Activated effector memory CD4-positive, alpha-beta T cell treated with anti-CD3 and anti-CD28 coated beads, Interleukin-2, amount 50 U/mL, for 16 hours (primary cell): ENCODE measurements around the gene WDFY4.

ENCODE experiments used
- DNase-seq: peaks from one replicate; pipeline ENCODE4 v3.0.0-alpha.2; 2020

WDFY4 gene

GRCh38 chr10:48948470-48949037 lies 263.9 kb downstream of the WDFY4 start:
- DNase-seq, result no peak

DNA sequence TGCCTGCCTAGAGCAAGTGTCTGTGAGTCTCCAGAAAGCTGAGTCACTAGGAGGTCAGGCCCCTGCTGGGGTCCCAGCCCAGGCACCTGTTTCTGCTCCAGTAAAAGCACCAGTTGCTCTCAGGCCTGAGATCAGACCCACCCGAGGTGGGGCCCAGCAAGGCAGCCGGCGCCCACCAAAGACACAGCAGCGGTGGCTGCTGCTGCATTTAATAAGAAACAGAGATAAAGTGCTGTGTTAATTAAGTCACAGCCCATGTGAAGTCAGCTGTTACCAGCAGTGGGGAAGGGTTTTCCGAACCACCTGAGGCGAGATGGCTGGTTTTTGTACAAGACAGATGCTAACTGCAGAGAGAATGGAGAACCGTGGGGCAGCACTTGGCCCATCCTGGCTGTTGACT lies 267.0 kb downstream of the WDFY4 start:
- no peak for DNase-seq

DNA sequence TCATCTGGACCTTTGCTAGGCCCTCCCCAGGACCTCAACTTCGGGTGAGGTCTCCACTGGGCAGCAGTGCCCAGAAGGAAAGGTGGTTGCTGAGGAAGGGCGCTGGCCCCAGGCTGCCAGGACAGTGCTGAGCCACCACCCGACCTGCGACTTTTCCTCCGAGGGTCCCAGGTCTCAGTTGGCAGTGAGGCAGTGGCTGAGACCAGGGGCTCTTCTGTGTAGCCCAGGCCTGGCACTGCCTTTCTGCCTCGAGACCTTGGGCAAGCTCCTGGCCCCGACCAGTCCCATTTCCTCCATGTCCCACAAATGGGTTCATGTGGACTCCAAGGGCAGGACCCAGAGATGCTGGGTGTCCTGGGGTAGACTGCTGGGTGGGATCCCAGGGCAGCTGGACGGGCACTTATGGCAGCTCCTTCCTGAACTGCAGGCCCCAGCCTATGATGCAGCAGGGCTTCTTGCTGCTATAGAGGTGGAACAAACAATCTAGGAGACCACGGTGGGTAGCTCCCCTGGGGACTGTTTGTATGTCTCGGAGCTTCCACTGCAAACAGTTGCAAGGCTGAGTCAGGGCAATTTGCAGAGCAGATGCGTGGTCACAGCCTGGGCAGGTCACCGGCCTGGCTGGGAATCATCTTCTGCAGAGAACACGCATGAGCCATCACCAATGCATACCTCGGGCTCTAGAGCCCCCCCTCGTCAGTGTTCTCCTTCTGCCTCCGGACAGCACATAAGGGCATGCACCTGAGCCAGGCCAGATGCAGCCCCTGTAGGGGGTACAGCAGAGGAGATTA lies 272.9 kb downstream of the WDFY4 start:
- no peak for DNase-seq

DNA sequence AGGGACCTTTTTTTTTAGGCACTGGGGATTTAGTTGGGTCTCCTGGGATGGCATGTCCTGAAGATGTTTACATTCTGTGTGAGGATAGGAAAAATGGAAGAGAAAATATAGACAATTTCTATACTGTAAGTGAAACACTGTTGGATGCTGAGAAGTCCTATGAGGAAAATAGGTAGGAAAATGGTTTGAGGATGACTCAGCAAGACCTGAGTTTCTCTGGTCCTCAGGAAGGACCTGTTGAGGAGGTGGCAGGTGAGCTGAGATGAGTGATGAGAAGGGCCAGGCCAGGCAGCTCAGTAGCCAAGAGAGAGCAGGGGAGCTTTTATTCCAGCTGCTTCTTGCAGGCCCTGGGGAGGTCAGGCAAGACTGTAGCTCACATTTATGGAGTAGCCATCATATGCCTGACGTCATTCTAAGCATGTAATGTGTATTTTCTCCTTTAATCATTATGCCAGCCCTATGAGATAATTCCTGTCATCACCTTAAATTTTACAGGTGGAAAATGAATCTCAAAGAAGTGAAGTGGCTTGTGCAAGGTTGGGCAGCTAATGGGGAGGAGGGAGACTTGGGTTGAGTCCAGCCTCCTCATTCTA lies 274.0 kb downstream of the WDFY4 start:
- no peak for DNase-seq

DNA sequence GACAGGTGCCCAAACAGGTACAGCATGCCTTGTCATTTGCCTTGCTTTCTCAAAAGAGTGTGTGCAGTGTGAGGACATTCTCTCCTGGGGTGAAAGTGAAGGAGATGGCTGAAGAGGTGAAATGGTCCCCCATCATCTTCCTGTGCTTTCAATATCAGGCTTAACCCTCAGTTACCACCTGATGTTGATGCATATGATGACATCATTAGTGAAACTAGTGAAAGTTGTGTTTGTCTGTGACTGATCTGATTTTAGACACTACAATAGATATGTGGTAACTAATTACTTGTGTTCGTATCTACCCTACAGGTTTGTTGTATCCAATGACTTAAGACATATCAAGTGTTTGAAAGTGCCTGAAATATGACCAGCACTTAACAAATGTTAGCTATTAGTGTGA lies 279.4 kb downstream of the WDFY4 start:
- no peak for DNase-seq

- DNase-seq, result no peak
Observed at GRCh38 chr10:48965460-48965859, 280.8 kb downstream of the WDFY4 start.

DNA sequence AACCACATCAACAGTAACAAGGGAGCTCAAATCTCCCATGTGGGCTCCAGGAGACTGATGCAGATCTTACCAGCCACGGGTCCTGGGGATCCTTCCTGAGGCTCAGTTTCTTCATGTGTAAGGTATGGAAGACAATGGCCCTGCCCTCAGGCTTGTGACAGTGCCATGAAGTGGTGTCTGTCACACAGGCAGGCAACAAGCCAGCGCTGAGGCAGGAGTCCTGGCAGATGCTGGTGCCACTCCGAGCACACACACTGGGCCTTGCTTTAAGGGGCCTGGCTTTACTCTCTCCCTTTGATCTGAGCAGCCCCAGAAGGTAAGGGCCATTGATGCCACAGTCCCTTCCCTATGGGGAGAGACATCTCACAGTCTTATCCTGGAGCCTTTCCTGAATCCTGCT lies 283.4 kb downstream of the WDFY4 start:
- no peak for DNase-seq

DNA sequence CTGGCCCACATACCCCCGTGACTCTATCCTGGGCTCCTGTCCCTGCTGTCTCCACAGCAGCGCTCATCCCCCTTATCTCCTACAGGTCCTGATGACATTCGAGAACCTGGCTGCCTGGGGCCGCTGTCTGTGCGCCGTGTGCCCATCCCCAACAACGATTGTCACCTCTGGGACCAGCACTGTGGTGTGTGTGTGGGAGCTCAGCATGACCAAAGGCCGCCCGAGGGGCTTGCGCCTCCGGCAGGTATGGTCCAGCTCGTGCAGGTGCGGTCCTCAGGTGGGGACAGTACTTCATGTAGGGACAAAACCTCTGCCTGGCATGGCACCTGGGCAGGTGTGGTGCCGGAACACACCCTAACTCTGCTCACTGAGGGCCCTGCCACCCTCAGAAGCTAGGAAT lies 285.4 kb downstream of the WDFY4 start:
- DNase-seq, result no peak

- DNase-seq, result no peak
Observed at GRCh38 chr10:48970654-48971053, 286.0 kb downstream of the WDFY4 start.

DNA sequence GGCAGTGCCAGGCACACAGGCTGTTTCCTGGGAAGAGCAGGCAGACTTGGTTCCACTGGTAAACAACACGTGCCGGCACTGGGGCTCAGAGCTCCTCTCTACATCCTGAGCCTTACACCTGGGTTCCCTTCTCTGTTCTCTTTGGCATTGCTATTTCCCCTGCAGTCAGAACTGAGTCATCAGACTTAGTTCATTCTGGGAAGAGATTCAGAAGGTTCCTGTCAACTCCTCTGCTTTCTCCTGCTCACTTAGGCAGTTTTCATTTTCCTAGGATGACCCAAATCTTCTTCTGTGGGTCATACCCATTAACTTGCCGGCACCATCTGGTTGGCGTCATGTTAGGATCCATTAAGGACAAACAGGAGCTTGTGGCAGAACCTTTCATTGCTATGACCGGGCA lies 288.4 kb downstream of the WDFY4 start:
- DNase-seq, result no peak

- DNase-seq, result no peak
Observed at GRCh38 chr10:48974510-48975156, 290.0 kb downstream of the WDFY4 start.

DNA sequence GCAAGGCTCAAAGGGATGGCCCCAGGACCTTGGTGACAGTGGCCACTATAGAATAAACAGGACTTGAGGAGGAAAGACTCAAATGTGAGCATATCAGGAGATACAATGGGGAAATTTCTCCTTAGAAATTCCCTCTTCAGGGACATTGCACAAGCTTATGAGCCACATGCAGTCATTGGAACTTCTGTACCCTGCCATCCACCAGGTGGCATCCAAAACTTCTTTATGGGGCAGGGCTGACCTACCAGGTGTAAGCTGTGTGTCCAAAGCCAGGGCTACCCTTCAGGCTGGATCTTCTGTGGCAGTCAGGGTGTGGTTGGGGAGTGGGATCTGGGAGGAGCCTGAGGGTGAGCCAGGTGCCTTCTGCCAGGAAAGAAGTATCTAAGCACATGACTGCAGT lies 291.5 kb downstream of the WDFY4 start:
- DNase-seq, result no peak

DNA sequence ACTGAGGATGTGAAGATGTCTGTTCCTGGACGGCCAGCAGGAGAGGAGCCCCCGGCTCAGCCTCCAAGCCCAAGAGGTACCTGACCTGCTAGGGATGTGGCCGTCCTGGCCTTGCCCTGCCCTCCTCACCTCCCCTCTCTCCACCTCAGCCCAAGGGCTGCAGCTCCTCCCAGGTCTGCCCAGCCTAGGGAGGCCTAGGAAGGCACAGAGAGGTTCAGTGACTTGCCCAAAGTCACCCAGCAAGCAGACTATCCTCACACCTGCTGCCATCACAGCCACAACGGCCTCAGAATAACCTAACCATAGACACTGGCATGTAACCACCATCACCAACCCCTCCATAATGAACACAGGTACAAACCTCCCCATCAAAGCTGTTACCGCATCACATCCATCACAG lies 293.6 kb downstream of the WDFY4 start:
- no peak for DNase-seq

GRCh38 chr10:48981310-48981907 lies 296.7 kb downstream of the WDFY4 start:
- DNase-seq, result peak; percentile 76

- no peak for DNase-seq
Observed at GRCh38 chr10:48982584-48982983, 297.9 kb downstream of the WDFY4 start.

GRCh38 chr10:48983648-48984351 lies 299.1 kb downstream of the WDFY4 start:
- no peak for DNase-seq

DNA sequence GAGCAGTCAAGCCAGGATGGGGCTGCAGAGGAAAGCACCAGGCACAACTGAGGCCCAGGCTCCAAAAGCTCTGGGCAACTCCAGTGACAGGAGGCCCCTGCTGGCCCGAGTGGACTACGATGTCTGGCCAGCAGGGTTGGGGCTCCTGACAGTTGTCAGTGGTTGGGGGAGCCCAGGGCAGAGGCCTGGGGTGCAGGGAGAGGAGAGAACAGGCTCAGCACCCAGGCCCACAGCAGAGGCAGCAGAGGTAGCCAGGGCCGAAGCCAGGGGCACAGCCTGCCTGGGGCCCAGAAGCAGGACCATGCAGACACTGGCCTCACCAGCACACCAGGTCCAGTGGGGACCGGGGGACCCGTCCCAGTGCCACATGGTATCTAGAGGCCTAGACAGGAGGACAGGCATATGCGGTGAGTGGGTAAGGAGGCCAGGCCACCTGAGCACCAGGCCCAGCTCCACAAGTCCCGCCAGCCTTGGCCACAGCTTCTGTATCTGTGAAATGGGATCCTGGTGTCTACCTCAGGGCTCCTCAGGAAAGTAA lies 301.0 kb downstream of the WDFY4 start:
- no peak for DNase-seq

DNA sequence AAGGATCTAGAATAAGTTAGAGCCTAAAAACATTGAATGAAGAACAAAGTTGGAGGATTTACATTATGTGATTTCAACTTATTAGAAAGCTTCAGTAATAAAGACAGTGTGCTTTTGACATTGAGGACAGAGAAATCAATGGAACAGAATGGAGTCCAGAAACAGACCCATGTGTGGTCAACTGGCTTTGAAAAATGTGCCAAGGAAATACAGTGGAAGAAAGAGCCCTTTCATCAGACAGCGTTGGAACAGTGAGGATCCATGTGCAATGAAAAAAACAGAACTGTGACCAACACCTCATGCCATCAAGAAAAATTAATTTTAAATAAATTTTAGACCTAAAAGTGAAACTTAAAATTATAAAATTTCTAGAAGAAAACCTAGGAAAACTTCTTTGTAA lies 305.6 kb downstream of the WDFY4 start:
- no peak for DNase-seq

GRCh38 chr10:48993627-48994026 lies 309.0 kb downstream of the WDFY4 start:
- DNase-seq, result no peak

GRCh38 chr10:48996329-48996728 lies 311.7 kb downstream of the WDFY4 start:
- no peak for DNase-seq

DNA sequence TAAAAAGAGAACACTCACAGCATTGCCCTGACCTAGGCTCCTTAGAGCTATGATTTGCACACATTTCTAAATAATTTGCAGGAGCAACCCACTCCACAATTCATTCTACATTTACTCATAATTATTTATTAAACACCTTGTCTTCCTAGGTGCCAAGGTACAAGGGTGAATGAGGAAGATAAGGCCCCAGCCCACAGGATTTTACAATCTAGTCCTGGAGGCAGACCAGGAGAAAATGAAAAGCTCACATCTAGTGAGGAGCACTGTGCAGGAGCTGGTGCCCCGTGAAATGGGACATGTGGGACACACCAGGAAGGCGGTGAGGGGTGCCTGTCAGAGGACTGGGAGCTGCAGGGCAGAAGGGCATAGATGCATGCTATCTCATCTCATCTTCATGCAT lies 314.7 kb downstream of the WDFY4 start:
- no peak for DNase-seq
